Measurements from ENCODE around the gene MAN1A1.

GRCh38 chr6:119190176-119190575 lies 159.4 kb downstream of the MAN1A1 start:
- TF ChIP-seq, protein P1, sequence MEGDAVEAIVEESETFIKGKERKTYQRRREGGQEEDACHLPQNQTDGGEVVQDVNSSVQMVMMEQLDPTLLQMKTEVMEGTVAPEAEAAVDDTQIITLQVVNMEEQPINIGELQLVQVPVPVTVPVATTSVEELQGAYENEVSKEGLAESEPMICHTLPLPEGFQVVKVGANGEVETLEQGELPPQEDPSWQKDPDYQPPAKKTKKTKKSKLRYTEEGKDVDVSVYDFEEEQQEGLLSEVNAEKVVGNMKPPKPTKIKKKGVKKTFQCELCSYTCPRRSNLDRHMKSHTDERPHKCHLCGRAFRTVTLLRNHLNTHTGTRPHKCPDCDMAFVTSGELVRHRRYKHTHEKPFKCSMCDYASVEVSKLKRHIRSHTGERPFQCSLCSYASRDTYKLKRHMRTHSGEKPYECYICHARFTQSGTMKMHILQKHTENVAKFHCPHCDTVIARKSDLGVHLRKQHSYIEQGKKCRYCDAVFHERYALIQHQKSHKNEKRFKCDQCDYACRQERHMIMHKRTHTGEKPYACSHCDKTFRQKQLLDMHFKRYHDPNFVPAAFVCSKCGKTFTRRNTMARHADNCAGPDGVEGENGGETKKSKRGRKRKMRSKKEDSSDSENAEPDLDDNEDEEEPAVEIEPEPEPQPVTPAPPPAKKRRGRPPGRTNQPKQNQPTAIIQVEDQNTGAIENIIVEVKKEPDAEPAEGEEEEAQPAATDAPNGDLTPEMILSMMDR (IDR thresholded peaks at IDR 0.05), result no peak
- TF ChIP-seq CREB1 (CRISPR knock-in tag; IDR thresholded peaks at IDR 0.05), result no peak
- TF ChIP-seq, protein P2, sequence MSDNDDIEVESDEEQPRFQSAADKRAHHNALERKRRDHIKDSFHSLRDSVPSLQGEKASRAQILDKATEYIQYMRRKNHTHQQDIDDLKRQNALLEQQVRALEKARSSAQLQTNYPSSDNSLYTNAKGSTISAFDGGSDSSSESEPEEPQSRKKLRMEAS (CRISPR knock-in tag; IDR thresholded peaks at IDR 0.05), result no peak
- no peak for TF ChIP-seq NR1H2 (CRISPR knock-in tag; IDR thresholded peaks at IDR 0.05)
- no peak for TF ChIP-seq USF1 (CRISPR knock-in tag; IDR thresholded peaks at IDR 0.05)
- no peak for TF ChIP-seq ARID4B (CRISPR knock-in tag; IDR thresholded peaks at IDR 0.05; ENCODE audit: borderline replicate concordance)
- no peak for TF ChIP-seq FOXP1 (CRISPR knock-in tag; IDR thresholded peaks at IDR 0.05; ENCODE audit: borderline replicate concordance)
- TF ChIP-seq NR3C1 (CRISPR knock-in tag; conservative IDR thresholded peaks at IDR 0.05; ENCODE audit: low read depth), result no peak
- no peak for TF ChIP-seq CREM (CRISPR knock-in tag; IDR thresholded peaks at IDR 0.05)
- TF ChIP-seq IRF1 (CRISPR knock-in tag; IDR thresholded peaks at IDR 0.05), result no peak
- TF ChIP-seq, protein P3, sequence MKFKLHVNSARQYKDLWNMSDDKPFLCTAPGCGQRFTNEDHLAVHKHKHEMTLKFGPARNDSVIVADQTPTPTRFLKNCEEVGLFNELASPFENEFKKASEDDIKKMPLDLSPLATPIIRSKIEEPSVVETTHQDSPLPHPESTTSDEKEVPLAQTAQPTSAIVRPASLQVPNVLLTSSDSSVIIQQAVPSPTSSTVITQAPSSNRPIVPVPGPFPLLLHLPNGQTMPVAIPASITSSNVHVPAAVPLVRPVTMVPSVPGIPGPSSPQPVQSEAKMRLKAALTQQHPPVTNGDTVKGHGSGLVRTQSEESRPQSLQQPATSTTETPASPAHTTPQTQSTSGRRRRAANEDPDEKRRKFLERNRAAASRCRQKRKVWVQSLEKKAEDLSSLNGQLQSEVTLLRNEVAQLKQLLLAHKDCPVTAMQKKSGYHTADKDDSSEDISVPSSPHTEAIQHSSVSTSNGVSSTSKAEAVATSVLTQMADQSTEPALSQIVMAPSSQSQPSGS (CRISPR knock-in tag; IDR thresholded peaks at IDR 0.05; ENCODE audit: borderline replicate concordance, low read depth), result no peak
- TF ChIP-seq TP53 (CRISPR knock-in tag; IDR thresholded peaks at IDR 0.05), result no peak
- TF ChIP-seq, protein P4, sequence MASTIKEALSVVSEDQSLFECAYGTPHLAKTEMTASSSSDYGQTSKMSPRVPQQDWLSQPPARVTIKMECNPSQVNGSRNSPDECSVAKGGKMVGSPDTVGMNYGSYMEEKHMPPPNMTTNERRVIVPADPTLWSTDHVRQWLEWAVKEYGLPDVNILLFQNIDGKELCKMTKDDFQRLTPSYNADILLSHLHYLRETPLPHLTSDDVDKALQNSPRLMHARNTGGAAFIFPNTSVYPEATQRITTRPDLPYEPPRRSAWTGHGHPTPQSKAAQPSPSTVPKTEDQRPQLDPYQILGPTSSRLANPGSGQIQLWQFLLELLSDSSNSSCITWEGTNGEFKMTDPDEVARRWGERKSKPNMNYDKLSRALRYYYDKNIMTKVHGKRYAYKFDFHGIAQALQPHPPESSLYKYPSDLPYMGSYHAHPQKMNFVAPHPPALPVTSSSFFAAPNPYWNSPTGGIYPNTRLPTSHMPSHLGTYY (CRISPR knock-in tag; IDR thresholded peaks at IDR 0.05), result no peak
- TF ChIP-seq CBFB (CRISPR knock-in tag; IDR thresholded peaks at IDR 0.05; ENCODE audit: low read depth), result no peak
